ENCODE data around the gene CFAP210.
"Not testable (repeated sequence)": the region's sequence is repeated elsewhere in the genome, so short reads cannot be mapped to it uniquely, and the experiment has no call there.

Gene CFAP210

DNA sequence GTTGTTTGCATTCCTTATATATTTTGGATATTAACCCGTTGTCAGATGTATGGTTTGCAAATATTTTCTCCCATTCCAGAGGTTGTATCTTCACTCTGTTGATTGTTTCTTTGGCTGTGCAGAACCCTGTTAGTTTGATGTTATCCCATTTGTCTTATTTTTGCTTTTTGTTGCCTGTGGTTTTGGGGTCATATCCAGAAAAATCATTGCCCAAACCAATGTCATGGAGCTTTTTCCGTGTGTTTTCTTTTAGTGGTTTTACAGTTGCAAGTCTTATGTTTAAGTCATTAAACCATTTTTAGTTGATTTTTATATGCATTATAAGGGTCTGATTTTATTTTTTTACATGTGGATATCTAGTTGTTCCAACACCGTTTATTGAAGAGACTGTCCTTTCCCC is 74.3 kb downstream of the CFAP210 start:
- ATAC-seq (no peak), DNase-seq (no peak)

DNA sequence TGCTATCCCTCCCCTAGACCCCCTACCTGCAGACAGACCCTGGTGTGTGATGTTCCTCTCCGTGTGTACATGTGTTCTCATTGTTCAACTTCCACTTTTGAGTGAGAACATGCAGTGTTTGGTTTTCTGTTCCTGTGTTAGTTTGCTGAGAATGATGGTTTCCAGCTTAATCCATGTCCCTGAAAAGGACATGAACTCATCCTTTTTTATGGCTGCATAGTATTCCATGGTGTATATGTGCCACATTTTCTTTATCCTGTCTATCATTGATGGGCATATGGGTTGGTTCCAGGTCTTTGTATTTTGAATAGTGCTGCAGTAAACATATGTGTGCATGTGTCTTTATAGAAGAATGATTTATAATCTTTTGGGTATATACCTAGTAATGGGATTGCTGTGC is 78.2 kb downstream of the CFAP210 start:
- ATAC-seq, result not testable (repeated sequence)

DNA sequence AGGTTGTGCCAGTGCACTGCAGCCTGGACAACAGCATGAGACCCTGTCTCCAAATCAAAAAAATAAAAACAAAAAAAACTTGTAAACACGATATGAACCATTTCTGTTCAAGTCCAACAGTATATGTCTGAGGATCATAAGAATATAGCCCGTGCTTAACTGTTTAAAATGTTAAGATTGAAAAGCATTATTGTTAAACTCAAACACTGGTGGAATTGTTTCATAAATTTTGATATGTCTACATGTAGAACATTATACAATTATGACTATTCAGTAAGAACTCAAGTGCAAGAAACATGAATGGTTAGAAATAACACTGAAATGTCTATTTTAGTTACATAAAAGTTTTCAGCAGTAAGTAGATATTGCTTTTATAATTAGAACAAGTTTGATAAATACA is 80.3 kb downstream of the CFAP210 start:
- ATAC-seq (no peak), DNase-seq (no peak)

More for the DNA sequence above, 78.2 kb downstream of the CFAP210 start:
- DNase-seq, result not testable (repeated sequence)

DNA sequence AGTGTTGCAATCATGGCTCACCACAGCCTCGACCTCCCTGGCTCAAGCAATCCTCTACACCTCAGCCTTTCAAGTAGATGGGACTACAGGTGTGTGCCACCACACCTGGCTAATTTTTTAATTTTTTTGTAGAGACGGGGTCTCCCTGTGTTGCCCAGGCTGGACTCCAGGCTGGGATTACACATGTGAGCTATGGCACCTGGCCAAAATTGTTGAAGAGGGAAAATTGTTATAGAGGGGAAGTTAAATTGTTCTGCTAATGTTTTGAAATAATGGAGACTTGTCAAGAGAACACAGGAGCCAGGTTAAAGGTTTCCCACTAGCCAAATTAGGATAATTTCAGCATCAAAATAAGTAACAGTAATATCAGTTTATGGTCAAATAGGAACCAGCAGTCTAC is 84.9 kb downstream of the CFAP210 start:
- DNase-seq, result no peak

DNA sequence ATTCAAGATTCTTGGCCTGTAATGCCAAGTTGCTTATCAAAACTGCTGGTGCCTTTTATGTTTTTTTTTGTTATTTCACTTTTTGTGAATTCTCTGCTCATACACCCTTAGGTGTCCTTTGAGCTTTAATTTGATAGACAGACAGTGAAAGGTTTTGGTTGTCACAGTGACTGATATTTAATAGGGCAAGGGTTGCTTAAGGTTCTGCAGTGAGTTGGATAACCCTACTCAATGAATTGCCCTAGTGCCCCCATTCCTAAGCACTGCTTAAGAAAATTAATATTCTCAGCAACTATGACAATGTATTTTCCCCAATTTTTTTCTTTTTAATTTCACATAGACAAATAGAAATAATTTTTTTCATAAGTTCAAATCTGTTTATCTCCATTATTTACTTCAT is 94.6 kb downstream of the CFAP210 start:
- DNase-seq, result no peak

More for the DNA sequence above, 84.9 kb downstream of the CFAP210 start:
- ATAC-seq, result no peak

GRCh38 chr2:169598982-169599381 is 95.2 kb downstream of the CFAP210 start:
- DNase-seq, result no peak
- no peak for ATAC-seq

More for the DNA sequence above, 94.6 kb downstream of the CFAP210 start:
- ATAC-seq, result no peak

- not testable (repeated sequence) for ATAC-seq, DNase-seq
Measured at GRCh38 chr2:169596546-169596945, 97.7 kb downstream of the CFAP210 start.

Data from stimulated activated naive CD8-positive, alpha-beta T cell treated with anti-CD3 and anti-CD28 coated beads, Interleukin-15, Interleukin-2, amounts not matched to agents 100 U/mL and 50 U/mL, for 24 hours (primary cell).